GM18870 (cell line): ENCODE data around the gene MRPL42.
"Not testable (repeated sequence)": the region's sequence is repeated elsewhere in the genome, so short reads cannot be mapped to it uniquely, and the experiment has no call there.

Experiments used
- ATAC-seq: cut with Tn5 transposase; IDR thresholded peaks from one replicate; pipeline ENCODE4 v1.9.1; 2021; ENCODE audit warnings: moderate library complexity; ENCODE audit not compliant: unreplicated experiment

Gene MRPL42

GRCh38 chr12:93467351-93468007 is at the start of gene MRPL42:
Gene MRPL42 (plus strand): TSS chr12:93467514. CDS start chr12:93469286, 1,772 bp downstream.
- ATAC-seq = peak; percentile 79

DNA sequence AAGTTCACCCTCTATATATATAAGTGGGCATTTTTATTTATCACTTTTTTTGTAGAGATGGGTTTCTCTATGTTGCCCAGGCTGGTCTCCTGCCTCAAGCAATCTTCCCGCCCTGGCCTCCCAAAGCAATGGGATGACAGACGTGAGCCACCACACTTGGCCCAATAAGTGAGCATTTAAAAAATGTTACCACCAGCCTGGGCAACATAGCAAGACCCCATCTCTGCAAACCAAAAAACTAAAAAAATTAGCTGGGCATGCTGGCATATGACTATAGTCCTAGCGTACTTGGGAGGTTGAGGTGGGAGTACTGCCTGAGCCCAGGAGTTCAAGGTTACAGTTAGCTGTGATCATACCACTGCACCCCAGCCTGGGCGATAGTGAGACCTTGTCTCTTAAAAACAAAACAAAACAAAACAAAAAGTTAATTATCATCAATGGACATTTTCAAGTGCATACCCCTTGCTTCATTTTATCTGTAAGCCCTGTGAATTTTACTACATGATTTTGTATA is 49.3 kb upstream of the MRPL42 start:
- no peak for ATAC-seq

DNA sequence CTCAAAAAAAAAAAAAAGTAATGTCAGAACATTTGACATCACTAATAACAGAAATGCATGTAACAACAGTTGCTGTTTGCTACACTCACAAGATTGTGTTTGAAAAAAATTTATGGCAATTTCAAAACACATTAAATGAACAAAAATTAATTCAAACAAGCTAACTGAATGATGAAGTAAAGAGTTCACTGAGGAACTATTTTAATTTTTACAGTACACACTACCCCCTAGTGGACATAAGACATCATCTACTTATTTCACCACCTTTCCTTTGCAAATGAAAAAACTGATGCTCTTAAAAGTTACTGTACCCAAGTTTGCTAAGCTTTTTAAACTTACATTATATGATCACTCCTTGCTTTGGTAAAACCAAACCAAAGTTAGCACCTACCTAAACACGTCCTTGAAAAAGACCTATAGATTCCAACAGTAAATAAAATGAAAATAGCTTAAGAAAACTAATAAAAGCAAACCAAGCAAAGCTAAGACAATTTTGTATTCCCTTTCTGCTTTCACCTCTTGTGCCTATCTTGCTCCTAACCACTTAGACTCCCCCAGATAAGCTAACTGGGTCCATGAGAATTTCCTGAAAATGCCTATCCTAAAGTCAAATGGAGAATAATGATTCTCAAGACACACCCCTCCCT is 47.8 kb upstream of the MRPL42 start:
- ATAC-seq = peak; percentile 48

DNA sequence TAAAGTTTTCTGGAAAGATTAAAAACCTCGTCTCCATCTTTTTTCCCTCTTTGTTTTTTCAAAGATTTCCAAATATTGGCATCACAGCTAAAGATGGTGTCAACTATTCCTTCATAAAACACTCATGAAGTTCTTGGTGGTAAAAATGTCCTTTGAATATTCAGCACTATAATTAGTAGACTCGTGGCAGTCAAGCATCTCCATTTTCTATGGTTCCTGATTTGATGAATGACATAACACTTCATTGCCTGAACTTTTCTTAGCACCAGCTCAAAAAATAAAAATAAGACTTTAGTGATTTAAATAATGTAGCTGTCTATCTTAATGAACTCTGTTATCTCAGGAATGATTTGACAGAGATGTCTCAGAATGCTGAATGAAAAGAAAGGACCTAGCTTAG is 45.3 kb upstream of the MRPL42 start:
- ATAC-seq = no peak

DNA sequence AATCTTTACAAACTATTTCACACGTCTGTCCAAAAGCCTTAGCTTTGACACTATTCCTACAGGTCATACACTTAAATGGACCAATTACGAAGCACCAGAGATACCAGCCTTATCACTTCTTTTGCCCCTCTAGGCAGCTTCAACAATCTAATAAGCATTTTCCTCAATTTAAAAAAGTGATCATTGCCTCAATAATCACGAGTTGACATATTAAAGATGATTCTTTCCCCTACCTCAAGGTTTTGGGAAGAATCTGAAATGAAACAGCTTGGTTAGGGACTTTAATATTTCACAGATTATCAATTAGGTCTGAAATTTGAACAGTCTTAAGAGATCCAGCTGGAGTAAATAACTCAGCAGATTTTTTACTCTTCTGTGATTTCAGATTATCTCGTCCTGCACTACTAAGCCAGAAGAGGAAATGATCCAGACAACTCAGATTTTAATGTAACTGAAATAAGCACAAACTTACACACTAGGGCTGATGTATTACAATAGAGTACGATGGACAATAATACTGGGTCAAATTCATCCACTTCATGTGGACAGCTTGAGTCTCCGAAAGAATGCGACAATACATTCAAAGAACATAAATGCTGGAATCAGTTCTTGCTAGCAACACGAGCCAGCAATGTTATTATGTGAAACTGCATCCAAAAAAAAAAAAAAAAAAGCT is 41.4 kb upstream of the MRPL42 start:
- ATAC-seq = no peak

DNA sequence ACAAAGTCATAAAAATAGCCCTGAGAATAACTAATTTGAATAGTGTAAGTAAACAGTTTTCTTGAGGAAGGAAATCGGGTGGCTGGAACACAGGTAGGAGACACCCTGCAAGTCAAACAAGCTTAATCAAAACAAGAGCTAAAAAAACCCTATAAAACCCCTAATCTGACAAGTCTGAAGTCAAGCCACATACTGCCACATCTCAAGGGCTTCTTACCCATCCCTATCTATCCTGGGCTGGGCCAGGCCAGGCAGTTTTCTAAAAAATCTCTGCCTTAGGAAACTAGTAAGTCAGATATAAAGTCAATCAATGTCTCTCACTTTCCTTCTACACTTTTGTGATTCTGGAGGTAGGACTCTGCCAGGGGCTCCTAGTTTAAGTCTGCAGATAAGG is 40.9 kb upstream of the MRPL42 start:
- no peak for ATAC-seq

DNA sequence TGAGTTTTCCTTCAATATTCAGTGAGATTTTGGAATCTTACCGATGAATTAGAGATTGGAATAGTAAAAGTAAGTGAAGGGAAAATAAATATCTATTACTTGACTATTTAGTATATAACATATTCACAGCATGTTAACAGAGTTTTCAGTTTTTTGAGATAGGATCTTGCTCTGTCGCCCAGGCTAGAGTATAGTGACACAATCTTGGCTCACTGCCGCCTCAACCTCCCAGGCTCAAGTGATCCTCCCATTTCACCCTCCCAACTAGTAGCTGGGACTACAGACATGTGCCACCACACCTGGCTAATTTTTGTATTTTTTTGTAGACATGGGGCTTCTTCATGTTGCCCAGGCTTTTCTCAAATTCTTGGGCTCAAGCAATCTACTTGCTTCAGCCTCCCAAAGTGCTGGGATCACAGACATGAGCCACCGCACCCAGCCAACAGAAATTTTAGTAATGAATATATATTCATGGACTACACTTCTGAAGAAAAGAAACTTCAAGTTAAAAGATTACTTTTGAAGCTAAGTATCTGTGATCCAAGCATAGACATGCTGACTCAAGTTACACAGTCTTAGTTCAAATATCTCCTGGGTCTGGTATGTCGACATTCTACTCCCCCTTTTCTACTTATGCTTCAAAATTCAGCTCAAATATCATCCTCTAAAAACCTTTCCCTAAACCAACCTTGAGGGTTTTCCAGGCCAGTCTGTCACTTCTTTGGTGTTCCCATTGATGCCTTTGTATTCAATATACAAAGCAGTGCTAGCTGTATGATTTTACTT is 39.3 kb upstream of the MRPL42 start:
- no peak for ATAC-seq

DNA sequence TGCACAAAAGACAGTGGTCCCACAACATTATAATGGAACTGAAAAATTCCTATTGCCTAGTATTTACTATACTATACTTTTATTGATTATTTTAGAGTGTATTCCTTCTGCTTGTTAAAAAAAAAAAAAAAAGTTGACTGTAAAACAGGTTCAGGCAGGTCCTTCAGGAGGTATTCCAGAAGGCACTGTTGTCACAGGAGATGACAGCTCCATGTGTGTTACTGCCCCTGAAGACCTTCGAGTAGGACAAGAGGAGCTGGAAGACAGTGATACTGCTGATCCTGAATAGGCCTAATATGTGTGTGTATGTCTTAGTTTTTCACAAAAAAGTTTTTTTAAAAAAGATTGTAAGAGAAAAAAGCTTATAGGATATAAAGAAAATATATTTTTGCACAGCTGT is 37.9 kb upstream of the MRPL42 start:
- ATAC-seq = no peak

- ATAC-seq = no peak
Observed at GRCh38 chr12:93429852-93430251, 37.5 kb upstream of the MRPL42 start.

GRCh38 chr12:93430280-93430679 is 37.0 kb upstream of the MRPL42 start:
- ATAC-seq = no peak

GRCh38 chr12:93432031-93432430 is 35.3 kb upstream of the MRPL42 start:
- not testable (repeated sequence) for ATAC-seq

- ATAC-seq = no peak
Observed at GRCh38 chr12:93434256-93434865, 33.0 kb upstream of the MRPL42 start.

GRCh38 chr12:93438266-93439050 is 28.9 kb upstream of the MRPL42 start:
- ATAC-seq = no peak

DNA sequence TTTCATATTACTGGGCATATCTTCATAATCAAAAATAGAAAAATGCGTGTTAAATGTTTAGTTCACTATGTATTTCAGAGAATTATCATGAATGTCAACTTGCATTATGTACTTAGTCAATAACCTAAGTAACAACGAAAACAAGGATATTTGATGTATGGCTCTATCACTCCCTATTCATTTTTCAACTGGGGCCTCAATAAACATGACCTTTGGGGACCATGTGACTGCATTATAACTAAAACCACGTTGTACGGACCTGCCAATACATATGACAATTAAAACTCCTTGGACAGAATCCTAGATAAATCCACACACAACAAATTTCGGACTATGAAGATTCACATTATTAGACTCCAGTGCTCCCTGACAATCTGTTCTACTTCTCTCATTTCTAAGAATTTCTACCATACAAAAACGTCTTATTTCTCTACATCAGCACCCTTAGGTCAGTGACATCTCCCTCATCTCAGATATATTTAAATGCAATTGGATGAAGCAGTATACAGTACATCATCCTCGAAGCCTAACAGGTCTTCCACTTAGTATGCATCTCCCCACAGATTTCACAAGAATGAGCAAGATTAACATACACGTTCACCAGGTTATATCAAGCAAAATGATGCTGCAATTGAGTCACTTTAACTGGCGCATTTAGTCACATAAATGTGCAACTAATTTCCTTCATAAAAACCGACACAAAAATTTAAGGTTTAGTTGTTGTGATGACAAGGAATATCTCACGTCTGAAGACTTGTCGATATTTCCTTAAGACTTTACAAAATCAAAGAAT is 27.1 kb upstream of the MRPL42 start:
- ATAC-seq = no peak

DNA sequence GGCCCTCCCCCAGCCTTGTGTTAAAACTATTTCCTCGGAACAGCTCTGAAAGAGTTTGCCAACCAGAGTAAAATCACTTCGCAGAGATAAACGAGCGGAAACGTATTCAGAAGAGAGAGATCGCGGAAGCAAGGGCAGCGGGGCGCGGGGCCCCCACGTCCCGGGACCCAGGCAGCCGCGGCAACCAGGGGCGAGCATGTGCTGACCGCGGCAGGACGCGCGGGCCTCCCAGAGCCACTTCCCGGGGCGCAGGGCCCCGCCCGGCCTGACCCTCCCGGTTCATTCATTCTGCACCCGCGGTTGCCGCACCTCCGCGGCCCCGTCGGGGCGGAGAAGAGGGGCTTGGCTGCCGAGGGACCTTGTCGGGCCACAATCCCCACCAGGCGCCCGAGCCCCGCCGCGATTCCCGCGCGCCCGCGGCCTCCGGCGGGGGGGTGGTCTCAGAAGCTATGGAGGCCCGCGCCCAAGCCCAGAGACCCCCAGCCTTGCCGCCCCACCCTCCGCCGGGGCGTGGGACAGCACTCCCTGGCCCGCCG is 26.2 kb upstream of the MRPL42 start:
- ATAC-seq = no peak

DNA sequence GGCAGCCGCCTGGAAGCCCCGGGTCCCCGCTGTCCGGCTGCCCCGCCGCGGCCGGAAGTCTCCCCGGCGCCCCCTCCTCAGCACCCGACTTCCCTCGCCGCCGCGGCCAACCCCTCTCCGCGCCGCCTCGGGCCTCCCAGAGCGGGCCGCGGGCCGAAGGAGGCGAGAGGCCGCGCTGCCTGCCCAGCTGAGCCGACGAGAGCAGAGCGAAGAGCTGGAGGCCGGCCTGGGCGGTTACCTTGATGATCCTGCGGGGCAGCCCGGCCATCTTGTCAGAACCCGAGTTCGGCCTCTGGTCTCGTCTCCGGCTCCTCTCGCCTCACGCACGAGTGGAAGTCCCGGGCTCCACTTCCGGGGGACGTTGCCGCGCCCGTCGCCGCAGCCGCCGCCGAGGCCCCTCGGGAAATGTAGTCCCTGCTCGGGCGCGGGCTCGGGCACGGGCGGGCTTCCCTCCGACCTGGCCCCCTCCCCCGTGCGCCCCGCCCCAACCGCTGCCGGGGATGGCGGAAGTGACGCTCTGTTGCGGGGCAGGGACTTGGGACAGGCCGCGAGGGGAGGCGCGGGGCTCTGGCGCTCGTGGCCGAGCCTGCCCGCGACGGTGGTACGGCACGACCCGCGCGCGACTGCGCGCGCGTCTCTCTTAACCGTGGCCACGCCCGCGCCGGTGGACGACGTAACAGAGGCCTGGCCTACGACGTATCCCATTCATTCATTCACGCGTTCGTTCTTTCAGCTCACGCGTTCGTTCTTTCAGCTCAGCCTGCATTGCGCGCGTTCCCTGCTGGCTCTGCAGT is 25.5 kb upstream of the MRPL42 start, which contains the start of gene UBE2N:
Gene UBE2N (minus strand): TSS at position 331 of the 794 bp plus-strand sequence. CDS start 63 bp downstream, at position 268.
- ATAC-seq = peak; percentile 47

DNA sequence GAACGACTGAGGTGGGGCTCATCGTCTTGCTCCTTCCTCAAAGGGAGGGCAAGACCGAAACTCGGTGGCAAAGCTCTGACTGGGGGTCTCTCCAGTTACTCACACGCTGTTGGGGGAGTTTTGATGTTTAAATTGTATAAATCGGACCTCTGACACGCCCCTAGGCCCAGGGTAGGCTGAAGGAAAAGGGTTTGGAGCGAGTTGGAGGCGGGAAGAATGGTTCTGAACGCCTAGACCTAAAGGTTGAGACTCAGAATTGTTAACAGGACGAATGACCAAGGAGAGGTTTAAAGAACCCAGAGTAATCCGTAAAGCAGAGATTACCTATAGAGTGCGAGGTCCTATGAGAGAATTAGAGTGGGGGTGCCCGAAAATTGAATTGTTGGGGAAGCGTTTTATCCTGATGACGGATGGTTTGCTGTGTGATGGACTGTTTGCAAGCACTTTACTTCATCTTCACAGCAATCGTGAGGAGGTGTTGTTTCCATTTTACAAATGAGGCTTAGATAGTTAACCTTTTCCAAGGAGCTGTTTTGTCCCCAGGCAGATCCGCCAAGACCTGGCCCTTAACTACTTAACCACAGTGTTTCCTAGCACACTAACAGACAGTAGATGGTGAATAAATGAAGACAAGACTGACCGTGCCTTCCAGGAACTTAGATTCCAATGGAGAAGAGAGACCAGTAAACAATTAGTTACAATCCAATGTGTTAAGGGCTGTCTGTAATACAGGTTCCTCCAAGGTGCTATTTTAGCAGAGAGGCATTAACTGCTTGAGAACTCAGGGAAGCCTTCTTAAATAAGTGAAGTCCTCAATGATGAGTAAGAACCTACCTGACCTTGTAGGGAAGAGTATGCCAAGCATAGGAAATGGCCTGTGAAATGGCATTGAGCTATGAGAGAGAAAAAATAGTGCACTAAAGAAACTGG is 24.6 kb upstream of the MRPL42 start:
- no peak for ATAC-seq
